ENCODE measurements around the gene SACM1L.
"Not testable (repeated sequence)": the region's sequence is repeated elsewhere in the genome, so short reads cannot be mapped to it uniquely, and the experiment has no call there.

SACM1L gene

DNA sequence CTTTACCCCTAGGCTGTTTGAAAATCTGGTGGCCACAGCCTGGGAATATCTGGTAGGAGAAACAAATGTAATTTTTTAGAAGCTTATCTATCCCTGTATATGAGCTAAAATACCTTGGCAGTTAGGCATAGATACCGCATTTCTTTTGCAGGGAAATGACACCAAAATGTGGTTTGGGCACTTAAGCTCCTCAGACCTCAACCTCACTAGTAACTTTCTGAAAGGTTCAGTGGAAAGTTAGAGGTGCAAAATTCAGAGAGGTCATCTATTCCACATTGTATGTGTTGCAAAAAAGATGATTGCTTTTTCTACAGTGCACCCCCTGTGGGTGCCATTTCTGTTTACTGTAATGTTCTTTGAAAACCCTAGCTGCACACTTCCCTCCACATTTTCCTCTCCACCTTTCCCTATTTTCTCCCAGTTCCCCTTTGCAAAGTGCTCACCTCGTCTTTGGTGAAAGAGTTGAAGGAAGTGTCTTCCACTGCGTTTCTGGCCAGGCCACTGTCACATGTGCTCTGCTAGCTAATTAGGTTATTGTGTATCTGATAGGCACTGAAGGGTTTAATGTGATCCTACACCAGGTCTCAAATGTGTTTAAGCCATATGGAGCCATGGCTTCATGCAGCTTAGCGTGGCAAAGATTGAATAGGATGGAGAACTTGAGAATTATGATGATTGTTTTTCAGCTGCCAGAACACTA is 1.3 kb downstream of the SACM1L start:
- Mint-ChIP-seq H3K4me1 (peaks cover 35% of the 10 kb centered on the region), H3K4me3 (peak overlapping the region; percentile 91), H3K9me3 (peaks cover 4% of the 10 kb centered on the region), H3K27me3 (ENCODE audit: low read depth, poor library complexity) (peaks cover 9% of the 10 kb centered on the region), H3K36me3 (ENCODE audit: low read depth) (peaks cover 18% of the 10 kb centered on the region), H3K27ac (peak overlapping the region; percentile 99)
- no peak for TF ChIP-seq CTCF (IDR thresholded peaks at IDR 0.05)
- no peak for DNase-seq

DNA sequence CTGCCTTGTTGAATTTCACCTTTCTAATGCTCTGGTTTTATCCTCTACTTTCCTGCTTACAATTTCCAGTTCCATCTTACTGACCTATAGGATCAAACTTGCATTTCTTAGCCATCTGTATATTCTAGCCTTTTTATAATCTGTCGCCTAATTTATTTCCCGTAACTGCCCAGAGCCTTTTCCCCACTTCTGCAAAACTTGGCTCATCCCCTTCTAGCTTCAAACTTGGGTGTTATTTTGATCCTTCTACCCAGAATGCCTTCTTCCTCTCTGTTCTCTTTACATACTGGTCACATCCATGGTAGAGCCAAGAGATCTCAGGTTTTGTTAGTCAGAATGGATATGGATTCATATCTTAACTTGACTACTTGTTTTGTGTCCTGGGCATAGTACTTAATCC is 2.6 kb downstream of the SACM1L start:
- H3K27me3 Mint-ChIP-seq (ENCODE audit: low read depth, poor library complexity) = peaks cover 5% of the 10 kb centered on the region
- peaks cover 35% of the 10 kb centered on the region for H3K4me1 Mint-ChIP-seq
- TF ChIP-seq CTCF (IDR thresholded peaks at IDR 0.05) = no peak
- peaks cover 4% of the 10 kb centered on the region for H3K9me3 Mint-ChIP-seq
- no peak for DNase-seq
- H3K4me3 Mint-ChIP-seq = peak overlapping the region; percentile 62
- peaks cover 32% of the 10 kb centered on the region for H3K36me3 Mint-ChIP-seq (ENCODE audit: low read depth)
- peak overlapping the region; percentile 5 for H3K27ac Mint-ChIP-seq

DNA sequence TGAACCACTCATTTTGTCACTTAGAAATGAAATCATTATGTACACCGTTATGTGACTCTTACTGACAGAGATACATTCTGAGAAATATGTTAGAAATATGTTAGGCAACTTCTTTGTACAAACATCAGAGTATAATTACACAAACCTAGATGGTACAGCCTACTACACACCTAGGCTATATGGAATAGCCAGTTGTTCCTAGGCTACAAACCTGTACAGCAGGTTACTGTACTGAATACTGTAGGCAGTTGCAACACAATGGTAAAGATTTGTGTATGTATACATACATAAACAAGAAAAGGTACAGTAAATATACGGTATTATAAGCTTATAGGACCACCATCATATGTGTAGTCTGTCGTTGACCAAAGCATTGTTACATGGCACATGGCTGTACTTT is 3.7 kb downstream of the SACM1L start:
- no peak for TF ChIP-seq CTCF (IDR thresholded peaks at IDR 0.05)
- H3K27me3 Mint-ChIP-seq (ENCODE audit: low read depth, poor library complexity) = peaks cover 5% of the 10 kb centered on the region
- H3K4me1 Mint-ChIP-seq = peaks cover 35% of the 10 kb centered on the region
- no peak overlapping the region for H3K4me3 Mint-ChIP-seq
- DNase-seq = no peak
- H3K36me3 Mint-ChIP-seq (ENCODE audit: low read depth) = peaks cover 35% of the 10 kb centered on the region
- H3K9me3 Mint-ChIP-seq = peaks cover 4% of the 10 kb centered on the region
- no peak overlapping the region for H3K27ac Mint-ChIP-seq

DNA sequence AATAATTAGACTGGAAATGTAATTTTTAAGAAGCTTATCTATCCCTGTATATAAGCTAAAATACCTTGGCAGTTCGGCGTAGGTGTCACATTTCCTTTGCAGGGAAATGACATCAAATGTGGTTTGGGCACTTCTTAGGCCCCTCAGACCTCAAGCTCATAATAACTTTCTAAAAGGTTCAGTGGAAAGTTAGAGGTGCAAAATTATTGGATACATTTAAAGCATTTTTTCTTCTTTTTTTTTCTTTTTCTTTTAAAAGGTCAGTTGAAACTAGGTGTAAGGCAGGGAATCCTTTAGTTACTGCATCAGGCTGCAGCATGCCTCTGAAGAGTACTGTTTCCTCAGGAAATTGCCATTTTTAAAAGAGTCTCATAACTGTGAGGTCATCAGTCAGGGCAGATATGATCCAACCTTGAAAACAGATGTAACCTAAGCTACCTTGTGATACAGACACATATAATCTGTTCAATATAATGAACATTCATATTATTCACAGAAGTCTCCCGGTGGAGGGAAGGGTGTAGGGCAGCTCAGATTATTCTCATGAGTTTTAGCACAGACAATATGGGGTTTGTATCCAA is 4.8 kb downstream of the SACM1L start:
- TF ChIP-seq CTCF (IDR thresholded peaks at IDR 0.05) = no peak
- DNase-seq = no peak
- Mint-ChIP-seq H3K9me3 (peaks cover 1% of the 10 kb centered on the region), H3K36me3 (ENCODE audit: low read depth) (peaks cover 40% of the 10 kb centered on the region), H3K4me1 (peaks cover 35% of the 10 kb centered on the region), H3K27me3 (ENCODE audit: low read depth, poor library complexity) (peaks cover 2% of the 10 kb centered on the region), H3K27ac (no peak overlapping the region), H3K4me3 (no peak overlapping the region)

- not testable (repeated sequence) for H3K27ac Mint-ChIP-seq; DNase-seq; H3K9me3 Mint-ChIP-seq; H3K4me3 Mint-ChIP-seq; H3K27me3 Mint-ChIP-seq (ENCODE audit: low read depth, poor library complexity)
- peaks cover 47% of the 10 kb centered on the region for H3K36me3 Mint-ChIP-seq (ENCODE audit: low read depth)
- H3K4me1 Mint-ChIP-seq = peaks cover 35% of the 10 kb centered on the region
Observed at GRCh38 chr3:45695166-45695565, 6.0 kb downstream of the SACM1L start.

DNA sequence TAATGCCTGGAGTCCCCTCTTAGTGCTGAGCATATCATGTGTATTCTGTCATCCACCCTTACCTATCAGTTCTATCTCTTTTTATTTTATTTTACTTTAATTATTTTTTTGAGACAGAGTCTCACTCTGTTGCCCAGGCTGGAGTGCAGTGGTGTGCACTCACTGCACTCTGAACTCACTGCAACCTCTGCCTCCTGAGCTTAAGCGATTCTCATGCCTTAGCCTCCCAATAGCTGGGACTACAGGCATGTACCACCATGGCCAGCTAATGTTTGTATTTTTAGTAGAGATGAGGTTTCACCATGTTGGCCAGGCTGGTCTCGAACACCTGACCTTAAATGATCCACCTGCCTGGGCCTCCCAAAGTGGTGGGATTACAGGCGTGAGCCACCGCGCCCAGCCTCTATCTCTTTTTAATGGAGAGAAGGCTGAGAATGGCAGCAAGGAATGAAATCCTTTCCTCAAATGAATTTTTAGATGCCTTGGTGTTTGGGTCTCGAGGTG is 11.4 kb downstream of the SACM1L start:
- TF ChIP-seq CTCF (IDR thresholded peaks at IDR 0.05) = no peak
- DNase-seq = no peak
- H3K4me3 Mint-ChIP-seq = no peak overlapping the region
- peaks cover 4% of the 10 kb centered on the region for H3K4me1 Mint-ChIP-seq
- H3K27ac Mint-ChIP-seq = no peak overlapping the region
- H3K27me3 Mint-ChIP-seq (ENCODE audit: low read depth, poor library complexity) = no peaks in the 10 kb centered on the region
- H3K36me3 Mint-ChIP-seq (ENCODE audit: low read depth) = peaks cover 38% of the 10 kb centered on the region
- no peaks in the 10 kb centered on the region for H3K9me3 Mint-ChIP-seq

Measured in nephron progenitor cell (in vitro differentiated cells).